ENCODE measurements around the gene SFXN3. TPM values are rescaled to one million over a fixed set of nuclear protein-coding genes. Genes with fewer than 3 reads are reported as not detected.

Gene SFXN3
- total and polyA plus RNA-seq, 2 of the 8 experiments (the other 6 are each of a cell fraction or from before 2014, with no cell fraction given): 2.6 to 2.8 TPM

- FAIRE-seq (no peak), DNase-seq (ENCODE audit: low read depth in 1 of 2, low spot score in 2 of 2) (no peak)
- peak overlapping the region; percentile 91 to 99 for H3K4me2 ChIP-seq (ENCODE audit: insufficient read depth in 1 of 2, low read depth in 2 of 2, low read length in 2 of 2)
- H4K5ac ChIP-seq (ENCODE audit: insufficient read length, low read depth, low read length): no peak overlapping the region
- no peak overlapping the region for H3K56ac ChIP-seq (replicated peaks; ENCODE audit: insufficient read length, low read depth, low read length)
- WGBS, 2 experiments (ENCODE audit: extremely low coverage in 1 of 2, insufficient coverage in 1 of 2, insufficient read length in 1 of 2, insufficient replicate concordance in 2 of 2, low coverage in 1 of 2, low lambda C conversion rate in 2 of 2, missing lambda C conversion rate in 1 of 2): 51% methylated on average over 6 of the region's 6 CpGs; no CpG with 5 or more reads in 1 of the 2 experiments
- peaks cover 17% of the 10 kb centered on the region for H3K23me2 ChIP-seq (ENCODE audit: low read depth, low read length)
- no peak overlapping the region for H3K14ac ChIP-seq (ENCODE audit: insufficient read length)
- no peak overlapping the region for H2BK5ac ChIP-seq (ENCODE audit: low read depth, low read length)
- no peaks in the 10 kb centered on the region for H3K79me2 ChIP-seq (ENCODE audit: control insufficient read depth in 1 of 2, insufficient read depth in 2 of 2, low read length in 2 of 2)
- H4K8ac ChIP-seq (ENCODE audit: extremely low read depth, insufficient read depth, low read length): no peak overlapping the region
- H4K20me1 ChIP-seq (replicated peaks in 1 of 2; ENCODE audit: control insufficient read depth in 1 of 2, insufficient read depth in 2 of 2, low read length in 2 of 2): peaks cover 0 to 3% of the 10 kb centered on the region in 2 experiments
- H3K4me3 ChIP-seq (ENCODE audit: extremely low read depth in 1 of 4, insufficient read depth in 2 of 4, low read depth in 3 of 4, low read length in 4 of 4): peak overlapping the region; percentile 41 to 66 (median 58); a peak in 7 of 8 replicates
- H3K79me1 ChIP-seq (ENCODE audit: low read depth, low read length): no peaks in the 10 kb centered on the region; the same call in 1 of the 2 replicates
- H2BK15ac ChIP-seq (ENCODE audit: low read length): no peak overlapping the region
- no peaks in the 10 kb centered on the region for H3K9me3 ChIP-seq (ENCODE audit: insufficient read depth in 2 of 2, low read depth in 1 of 2, low read length in 1 of 2)
- no peak overlapping the region for H2BK20ac ChIP-seq (ENCODE audit: low read length)
- H2AK5ac ChIP-seq (ENCODE audit: low read depth, low read length): no peak overlapping the region
- no peak overlapping the region for H3K18ac ChIP-seq (ENCODE audit: extremely low read depth, low read length)
- no peak overlapping the region for H2AFZ ChIP-seq (ENCODE audit: low read length)
- no peaks in the 10 kb centered on the region for H3K36me3 ChIP-seq (ENCODE audit: control insufficient read depth in 2 of 4, insufficient read depth in 4 of 4, low read length in 3 of 4)
- peak overlapping the region in 2 of 4 experiments; percentile 5 to 13; a peak in 1 of 7 replicates for H3K9ac ChIP-seq (replicated peaks in 1 of 4; ENCODE audit: extremely low read depth in 1 of 4, low read depth in 3 of 4, low read length in 3 of 4)
- H4K91ac ChIP-seq (replicated peaks; ENCODE audit: insufficient read length, low read length): no peak overlapping the region
- CTCF ChIA-PET (ENCODE audit: partially characterized antibody): interaction anchor here (0.7 to 51.8 kb wide), 9 partner anchors 7 to 111 kb away, joined by 3 to 2176 read pairs (median 28); partner anchors contain the start of gene KAZALD1
- no peak overlapping the region for H2BK120ac ChIP-seq (replicated peaks; ENCODE audit: low read depth, low read length)
- peaks cover 0 to 26% (median 21%) of the 10 kb centered on the region in 4 experiments; a peak in 6 of 7 replicates for H3K4me1 ChIP-seq (replicated peaks in 1 of 4; ENCODE audit: control insufficient read depth in 3 of 4, insufficient read depth in 4 of 4, low read length in 3 of 4)
- no peak overlapping the region for H3K27ac ChIP-seq (ENCODE audit: low read depth, low read length)
- H3K27me3 ChIP-seq (replicated peaks in 1 of 4; ENCODE audit: control insufficient read depth in 3 of 4, extremely low read depth in 1 of 4, insufficient read depth in 3 of 4, low read length in 3 of 4): peaks cover 1 to 45% (median 37%) of the 10 kb centered on the region in 4 experiments
- H3K4ac ChIP-seq (replicated peaks; ENCODE audit: insufficient read length, low read depth, low read length): no peak overlapping the region
- H3K23ac ChIP-seq (ENCODE audit: insufficient read length): no peak overlapping the region
- 0 out of 2 replicates have a peak overlapping the region, but pooled peaks have one; percentile 18 for H2BK12ac ChIP-seq (ENCODE audit: low read depth, low read length)
- POLR2A ChIA-PET (ENCODE audit: partially characterized antibody): interaction anchor here (2.0 to 2.2 kb wide), 2 partner anchors 22 to 36 kb away, joined by 6 to 7 read pairs; no protein-coding TSS in a partner anchor
- TF ChIP-seq SRF (IDR thresholded peaks at IDR 0.05; ENCODE audit: low read depth, low read length): no peak
- TF ChIP-seq GABPA (IDR thresholded peaks at IDR 0.05; ENCODE audit: borderline replicate concordance, insufficient read depth, low read length): no peak
- TF ChIP-seq TBP (IDR thresholded peaks at IDR 0.05; ENCODE audit: low read depth, low read length): no peak
- no peak for TF ChIP-seq CBX5 (IDR thresholded peaks at IDR 0.05; ENCODE audit: low read depth, low read length)
- no peak for TF ChIP-seq HDAC2 (IDR thresholded peaks at IDR 0.05; ENCODE audit: borderline replicate concordance in 1 of 2, low read depth in 2 of 2, low read length in 2 of 2)
- TF ChIP-seq KDM5A (IDR thresholded peaks at IDR 0.05; ENCODE audit: low read length): no peak
- no peak for TF ChIP-seq CTCF (IDR thresholded peaks at IDR 0.05; ENCODE audit: control extremely low read depth in 1 of 3, insufficient read depth in 1 of 3, low read depth in 1 of 3, low read length in 3 of 3)
- TF ChIP-seq SP1 (IDR thresholded peaks at IDR 0.05; ENCODE audit: low read depth, low read length): no peak
- TF ChIP-seq SP2 (IDR thresholded peaks at IDR 0.05; ENCODE audit: low read length): no peak
- TF ChIP-seq BCL11A (IDR thresholded peaks at IDR 0.05; ENCODE audit: low read depth in 2 of 2, low read length in 2 of 2): no peak
Measured at GRCh38 chr10:101032637-101033224, 1.7 kb downstream of the SFXN3 start.

Data from H1 (cell line).